ENCODE measurements around the gene SCYL1. TPM values are rescaled to one million over a fixed set of nuclear protein-coding genes. Genes with fewer than 3 reads are reported as not detected.

SCYL1 gene
- total and polyA plus RNA-seq, 7 donors: 57.3 to 100 (median 67.1) TPM

- no peak overlapping the region for H3K4me3 ChIP-seq
- 87% methylated on average over 10 of the region's 10 CpGs for WGBS, 2 donors
- H3K36me3 ChIP-seq: peaks cover 30 to 83% (median 40%) of the 10 kb centered on the region in 4 donors
- no peaks in the 10 kb centered on the region for H3K9me3 ChIP-seq
- no peak overlapping the region for H3K27ac ChIP-seq
- intact Hi-C loops (cut with DNase I): no loop called here
- no peak for DNase-seq
- TF ChIP-seq CTCF (IDR thresholded peaks at IDR 0.05) (no peak), EP300 (IDR thresholded peaks at IDR 0.05) (no peak), POLR2A (IDR thresholded peaks at IDR 0.05) (no peak), POLR2AphosphoS5 (IDR thresholded peaks at IDR 0.05) (no peak)
- peaks cover 0 to 19% (median 15%) of the 10 kb centered on the region in 4 donors for H3K4me1 ChIP-seq
- H3K27me3 ChIP-seq: no peaks in the 10 kb centered on the region
Observed at GRCh38 chr11:65529475-65530156, 4.7 kb downstream of the SCYL1 start.

DNA sequence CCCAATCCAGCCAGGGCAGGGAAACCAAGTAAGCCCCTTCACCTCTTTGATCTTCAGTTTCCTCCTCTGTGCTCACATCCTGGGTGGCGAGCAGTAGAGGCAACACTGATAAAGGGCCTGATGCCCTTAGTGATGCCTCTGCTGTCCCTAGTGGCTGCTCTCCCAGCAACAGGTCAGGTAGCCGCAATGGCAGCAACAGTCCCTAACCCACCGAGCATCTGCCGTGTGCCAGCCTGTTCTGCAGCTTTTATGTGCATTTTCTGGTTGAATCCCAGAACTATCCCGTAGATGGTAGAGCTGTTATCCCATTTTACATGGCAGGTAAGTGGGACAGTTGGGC is 5.2 kb downstream of the SCYL1 start:
- TF ChIP-seq POLR2A (IDR thresholded peaks at IDR 0.05) (no peak), CTCF (IDR thresholded peaks at IDR 0.05) (no peak)
- Histone ChIP-seq H3K27ac (no peak overlapping the region), H3K4me1 (peaks cover 0 to 19% (median 15%) of the 10 kb centered on the region in 4 donors), H3K36me3 (peaks cover 30 to 88% (median 41%) of the 10 kb centered on the region in 4 donors), H3K27me3 (no peaks in the 10 kb centered on the region), H3K4me3 (no peak overlapping the region), H3K9me3 (no peaks in the 10 kb centered on the region)
- DNase-seq: no peak
- intact Hi-C loops (cut with DNase I): no loop called here
- 85 to 86% methylated on average over 5 of the region's 5 CpGs for WGBS, 2 donors

DNA sequence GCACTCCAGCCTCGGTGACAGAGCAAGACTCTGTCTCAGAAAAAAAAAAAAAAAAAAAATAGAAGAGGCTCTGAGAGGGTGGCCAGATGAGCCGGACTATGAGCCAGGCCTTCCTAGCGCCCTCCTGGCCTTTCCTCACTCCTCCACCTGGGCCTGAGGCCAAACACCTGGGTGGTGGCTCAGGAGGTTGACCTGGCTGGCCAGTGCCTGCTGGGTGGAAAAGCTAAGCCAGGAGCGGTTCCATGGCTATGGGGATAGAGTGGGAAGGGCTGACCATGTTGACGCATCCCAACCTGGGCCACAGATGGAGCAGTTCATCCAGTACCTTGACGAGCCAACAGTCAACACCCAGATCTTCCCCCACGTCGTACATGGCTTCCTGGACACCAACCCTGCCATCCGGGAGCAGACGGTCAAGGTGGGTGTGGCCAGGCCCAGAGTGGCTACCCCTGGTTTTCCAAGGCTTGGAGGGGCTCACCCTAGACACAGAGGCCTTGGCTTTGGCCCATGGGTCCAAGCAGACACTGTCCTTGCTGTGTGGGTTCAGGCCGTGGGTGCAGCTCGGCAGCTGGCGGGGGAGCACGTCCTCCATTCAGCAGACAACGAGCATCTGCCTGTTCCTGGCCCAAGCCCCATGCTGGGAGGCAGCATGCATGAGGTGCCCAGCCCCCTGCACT is 7.6 kb downstream of the SCYL1 start:
- Histone ChIP-seq H3K9me3 (no peaks in the 10 kb centered on the region), H3K27me3 (no peaks in the 10 kb centered on the region), H3K4me3 (no peak overlapping the region), H3K27ac (peak overlapping the region in 1 of 4 donors; percentile 45), H3K36me3 (peaks cover 33 to 96% (median 46%) of the 10 kb centered on the region in 4 donors), H3K4me1 (no peaks in the 10 kb centered on the region)
- no peak for TF ChIP-seq CTCF (IDR thresholded peaks at IDR 0.05)
- no peak for TF ChIP-seq POLR2AphosphoS5 (IDR thresholded peaks at IDR 0.05)
- no peak for TF ChIP-seq EP300 (IDR thresholded peaks at IDR 0.05)
- TF ChIP-seq POLR2A (IDR thresholded peaks at IDR 0.05): no peak
- intact Hi-C loops (cut with DNase I): no loop called here
- 91% methylated on average over 15 of the region's 15 CpGs for WGBS, 2 donors
- DNase-seq: peak; percentile 69

DNA sequence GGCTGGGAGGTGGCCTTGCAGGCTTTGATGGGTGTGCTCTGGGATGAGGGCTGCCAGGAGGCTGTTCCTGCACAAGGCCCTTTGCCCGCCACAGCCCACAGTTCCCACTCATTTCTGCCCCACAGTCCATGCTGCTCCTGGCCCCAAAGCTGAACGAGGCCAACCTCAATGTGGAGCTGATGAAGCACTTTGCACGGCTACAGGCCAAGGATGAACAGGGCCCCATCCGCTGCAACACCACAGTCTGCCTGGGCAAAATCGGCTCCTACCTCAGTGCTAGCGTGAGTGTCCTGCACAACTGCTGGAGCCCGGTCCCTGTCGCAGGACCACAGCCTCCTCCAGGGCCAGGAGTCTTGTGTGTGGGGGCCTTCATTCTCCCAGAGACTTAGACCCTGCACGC is 10.2 kb downstream of the SCYL1 start:
- DNase-seq: no peak
- Histone ChIP-seq H3K36me3 (peaks cover 28 to 91% (median 59%) of the 10 kb centered on the region in 4 donors), H3K4me1 (peaks cover 0 to 11% (median 10%) of the 10 kb centered on the region in 4 donors), H3K27ac (no peak overlapping the region), H3K4me3 (no peak overlapping the region), H3K27me3 (no peaks in the 10 kb centered on the region), H3K9me3 (no peaks in the 10 kb centered on the region)
- WGBS, 2 donors: 88 to 95% methylated on average over 9 of the region's 9 CpGs
- TF ChIP-seq POLR2A (IDR thresholded peaks at IDR 0.05) (no peak), EP300 (IDR thresholded peaks at IDR 0.05) (no peak), CTCF (IDR thresholded peaks at IDR 0.05) (no peak), POLR2AphosphoS5 (IDR thresholded peaks at IDR 0.05) (peak in 1 of 4 donors; percentile 6)
- intact Hi-C loops (cut with DNase I): no loop called here
